Measurements from ENCODE around the gene SLC2A2.

Gene SLC2A2

GRCh38 chr3:171026597-171027293 is at the start of gene SLC2A2:
TSS of gene SLC2A2 (minus strand) at chr3:171026720. CDS start at chr3:171026670, 50 bp downstream.
- no peak for DNase-seq

GRCh38 chr3:171072432-171072831 is 45.9 kb upstream of the SLC2A2 start:
- DNase-seq, result no peak

- DNase-seq, result no peak
These were observed 42.1 kb upstream of the SLC2A2 start for GRCh38 chr3:171068658-171069057.

GRCh38 chr3:171066206-171066605 is 39.7 kb upstream of the SLC2A2 start:
- no peak for DNase-seq

- DNase-seq, result no peak
These were observed 39.2 kb upstream of the SLC2A2 start for GRCh38 chr3:171065732-171066131.

GRCh38 chr3:171064461-171064860 is 37.9 kb upstream of the SLC2A2 start:
- no peak for DNase-seq

- no peak for DNase-seq
These were observed 35.2 kb upstream of the SLC2A2 start for GRCh38 chr3:171061749-171062148.

GRCh38 chr3:171059978-171060377 is 33.5 kb upstream of the SLC2A2 start:
- no peak for DNase-seq

GRCh38 chr3:171058873-171059603 is 32.5 kb upstream of the SLC2A2 start:
- DNase-seq, result no peak

GRCh38 chr3:171058058-171058457 is 31.5 kb upstream of the SLC2A2 start:
- no peak for DNase-seq

GRCh38 chr3:171057072-171057471 is 30.6 kb upstream of the SLC2A2 start:
- no peak for DNase-seq

GRCh38 chr3:171056528-171056927 is 30.0 kb upstream of the SLC2A2 start:
- no peak for DNase-seq

GRCh38 chr3:171055336-171056178 is 29.0 kb upstream of the SLC2A2 start:
- no peak for DNase-seq

GRCh38 chr3:171054921-171055320 is 28.4 kb upstream of the SLC2A2 start:
- DNase-seq, result no peak

GRCh38 chr3:171054231-171054630 is 27.7 kb upstream of the SLC2A2 start:
- no peak for DNase-seq

GRCh38 chr3:171049861-171050444 is 23.4 kb upstream of the SLC2A2 start:
- peak in 1 of 2 experiments; percentile 16 for DNase-seq

- DNase-seq, result no peak
These were observed 20.2 kb upstream of the SLC2A2 start for GRCh38 chr3:171046760-171047159.

GRCh38 chr3:171044835-171045793 is 18.6 kb upstream of the SLC2A2 start:
- DNase-seq, result no peak

- DNase-seq, result no peak
These were observed 17.9 kb upstream of the SLC2A2 start for GRCh38 chr3:171044384-171044783.

- DNase-seq, result no peak
These were observed 13.2 kb upstream of the SLC2A2 start for GRCh38 chr3:171039674-171040073.

- DNase-seq, result no peak
These were observed 11.8 kb upstream of the SLC2A2 start for GRCh38 chr3:171038342-171038741.

- DNase-seq, result no peak
These were observed 2.3 kb upstream of the SLC2A2 start for GRCh38 chr3:171028779-171029232.
